NCI-H1436 treated with DMSO at 0.1 percent for 48 hours (cell line): ENCODE measurements around the gene LUC7L3.
A peak's percentile ranks its signal among the peaks of the same experiment; 100 is the strongest.
"Not testable (repeated sequence)": the region's sequence is repeated elsewhere in the genome, so short reads cannot be mapped to it uniquely, and the experiment has no call there.

Experiments
- DNase-seq: peaks from one replicate; lab custom pipeline; 2025; lab: John Stamatoyannopoulos, UW

Gene LUC7L3

DNA sequence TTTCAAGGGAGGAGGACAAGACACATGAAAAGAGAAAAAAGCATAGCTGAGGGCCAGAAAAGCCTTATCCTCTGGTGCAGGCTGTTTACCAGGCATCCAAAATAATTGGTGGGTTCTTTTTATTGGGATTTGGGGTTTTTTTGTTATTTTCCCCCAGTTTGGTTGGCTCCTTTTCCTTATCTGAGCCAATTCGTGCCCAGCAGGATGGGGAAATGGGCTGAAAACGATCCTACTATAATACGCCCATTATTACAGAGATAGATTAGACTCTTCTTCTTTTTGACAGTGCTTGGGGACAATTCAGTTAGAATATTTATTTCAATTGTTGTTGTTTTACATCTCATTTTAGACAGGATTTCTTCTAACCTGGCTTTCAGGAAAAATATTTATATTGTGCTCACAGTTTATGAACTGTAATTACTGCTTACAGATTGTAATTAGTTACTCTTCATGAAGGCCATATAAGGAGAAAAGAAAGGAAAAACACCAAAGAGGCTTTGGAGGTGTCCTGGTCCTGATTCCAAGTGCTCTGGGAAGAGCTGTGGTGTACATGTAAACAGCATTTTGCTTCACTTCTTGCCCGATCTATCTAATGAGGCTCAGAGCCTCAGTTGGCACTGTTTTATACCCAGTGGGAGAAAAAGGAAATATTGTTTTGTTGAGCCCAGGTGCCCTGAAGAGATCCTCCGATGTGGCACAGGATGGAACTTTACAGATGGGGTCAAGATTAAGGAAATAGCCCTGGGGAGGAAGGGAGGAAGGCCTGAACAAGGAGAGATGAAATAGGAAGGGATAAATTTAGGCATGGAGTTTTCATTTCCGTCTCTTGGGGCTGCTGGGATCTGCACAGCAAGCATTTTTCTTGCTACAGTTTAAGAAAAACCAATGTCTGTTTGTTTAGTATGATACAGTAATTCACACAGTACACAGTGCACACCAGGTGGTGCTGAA is 11.1 kb upstream of the LUC7L3 start:
- DNase-seq = peak; percentile 33

DNA sequence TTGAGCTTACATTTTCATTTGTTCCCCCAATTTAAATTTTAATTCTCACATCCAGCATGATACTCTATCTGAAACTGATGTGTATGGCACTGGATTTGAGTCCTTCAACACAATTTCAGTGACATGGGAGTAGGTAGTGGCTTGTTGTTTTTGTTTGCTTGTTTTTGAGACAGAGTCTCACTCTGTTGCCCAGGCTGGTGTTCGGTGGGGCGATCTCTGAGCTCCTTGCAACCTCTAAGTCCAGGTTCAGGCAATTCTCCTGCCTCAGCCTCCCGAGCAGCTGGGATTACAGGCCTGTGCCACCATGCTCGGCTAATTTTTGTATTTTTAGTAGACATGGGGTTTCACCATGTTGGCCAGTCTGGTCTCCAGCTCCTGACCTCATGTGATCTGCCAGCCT is 10.3 kb upstream of the LUC7L3 start:
- DNase-seq = not testable (repeated sequence)

DNA sequence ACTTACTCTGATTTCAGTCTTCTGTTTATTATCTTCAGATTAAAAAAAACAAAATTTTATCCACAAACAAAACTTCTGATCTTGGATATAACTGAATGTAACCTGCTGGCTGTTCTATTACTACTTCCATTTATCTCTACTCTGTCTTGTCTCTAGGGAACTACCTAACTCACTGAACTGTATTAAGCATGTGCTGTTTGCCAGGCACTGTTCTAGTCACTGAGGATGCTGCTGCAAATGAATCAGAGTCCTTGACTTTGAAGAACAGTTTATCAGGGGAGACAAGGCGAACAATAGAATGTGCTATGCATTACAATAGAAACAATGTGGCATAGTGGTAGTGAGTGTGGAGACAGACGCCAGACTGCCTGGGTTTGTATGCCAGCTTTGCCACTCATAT is 9.4 kb upstream of the LUC7L3 start:
- no peak for DNase-seq

DNA sequence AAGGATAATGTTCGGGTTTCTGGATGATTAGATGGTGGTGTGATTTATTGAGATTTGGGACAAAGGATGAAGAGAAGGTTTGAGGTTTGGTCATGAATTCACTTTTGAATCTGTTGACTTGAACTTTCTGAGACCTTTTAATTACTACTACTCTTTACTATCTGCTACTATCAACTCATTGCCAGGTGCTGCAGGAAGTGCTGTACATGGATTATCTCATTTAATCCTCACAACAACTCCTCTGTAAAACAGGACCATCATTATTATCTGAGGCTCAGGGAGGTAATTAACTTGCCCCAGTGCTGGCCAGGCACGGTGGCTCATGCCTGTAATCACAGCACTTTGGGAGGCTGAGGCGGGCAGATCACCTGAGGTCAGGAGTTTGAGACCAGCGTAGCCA is 8.8 kb upstream of the LUC7L3 start:
- no peak for DNase-seq

DNA sequence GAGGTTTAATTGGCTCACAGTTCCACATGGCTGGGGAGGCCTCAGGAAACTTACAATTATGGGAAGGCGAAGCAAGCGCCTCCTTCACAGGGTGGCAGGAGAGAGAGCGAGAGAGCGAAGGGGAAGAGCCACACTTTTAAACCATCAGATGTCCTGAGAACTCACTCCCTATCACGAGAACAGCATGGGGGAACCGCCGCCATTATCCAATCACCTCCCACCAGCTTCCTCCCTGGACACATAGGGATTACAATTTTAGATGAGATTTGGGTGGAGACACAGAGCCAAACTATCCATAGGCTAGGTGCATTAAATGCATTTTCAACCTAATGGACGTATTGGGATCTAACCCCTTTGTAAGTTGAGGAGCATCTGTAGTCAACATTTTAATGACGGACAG is 6.8 kb upstream of the LUC7L3 start:
- no peak for DNase-seq

DNA sequence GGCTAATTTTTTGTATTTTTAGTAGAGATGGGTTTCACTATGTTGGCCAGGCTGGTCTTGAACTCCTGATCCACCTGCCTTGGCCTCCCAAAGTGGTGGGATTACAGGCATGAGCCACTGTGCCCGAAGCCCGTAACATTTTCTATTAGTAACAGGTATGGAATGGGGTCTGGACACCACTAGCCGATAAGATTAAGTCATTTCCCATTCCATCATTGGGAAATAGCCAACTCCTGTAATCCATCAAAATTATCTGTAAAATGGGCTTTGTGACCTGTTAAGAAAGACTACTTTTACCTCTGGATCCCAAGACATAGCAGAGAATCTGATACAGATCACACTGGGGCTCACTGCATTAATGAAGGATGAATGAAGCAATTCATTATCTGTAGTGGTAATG is 3.9 kb upstream of the LUC7L3 start:
- no peak for DNase-seq

DNA sequence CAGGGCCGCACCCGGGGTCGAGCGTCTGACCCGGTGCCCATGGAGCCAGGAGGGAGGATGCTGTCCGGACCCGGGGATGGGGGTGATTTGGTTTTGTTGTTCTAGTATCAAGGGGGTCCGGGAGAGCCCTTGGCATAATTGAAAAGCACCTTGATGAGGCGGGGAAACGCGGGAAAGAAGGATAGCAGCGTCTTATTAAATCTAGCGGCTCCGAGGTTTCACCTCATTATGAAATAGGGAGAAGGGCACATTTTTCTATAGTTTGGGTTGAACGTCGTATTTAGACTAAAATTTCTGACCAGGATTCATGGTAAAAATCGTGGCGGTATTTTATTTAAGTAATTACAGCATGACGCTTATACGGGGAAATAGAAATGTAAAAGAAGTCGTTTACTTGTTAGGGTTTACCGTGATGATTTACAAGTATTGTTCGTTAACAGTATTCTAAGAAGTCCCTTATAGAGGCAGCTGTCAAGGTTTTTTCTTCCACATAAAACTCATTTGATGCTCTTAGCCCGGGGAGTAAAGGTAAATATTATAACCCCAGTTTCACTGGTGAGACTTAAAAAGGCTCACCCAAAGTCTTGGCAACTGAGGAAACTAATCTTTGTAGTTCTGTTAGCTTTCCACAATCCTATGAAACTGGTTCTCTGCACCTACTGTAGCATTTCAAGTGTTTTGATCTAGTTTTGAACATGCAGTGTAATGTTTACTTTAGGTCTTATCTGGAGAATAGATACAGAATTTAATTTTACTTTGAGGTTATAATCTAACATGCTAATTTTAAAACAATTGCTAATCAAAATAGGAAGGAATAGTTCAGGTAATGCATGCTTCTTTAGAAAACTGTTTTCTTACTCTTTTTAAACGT is 756 bp downstream of the LUC7L3 start:
- no peak for DNase-seq

DNA sequence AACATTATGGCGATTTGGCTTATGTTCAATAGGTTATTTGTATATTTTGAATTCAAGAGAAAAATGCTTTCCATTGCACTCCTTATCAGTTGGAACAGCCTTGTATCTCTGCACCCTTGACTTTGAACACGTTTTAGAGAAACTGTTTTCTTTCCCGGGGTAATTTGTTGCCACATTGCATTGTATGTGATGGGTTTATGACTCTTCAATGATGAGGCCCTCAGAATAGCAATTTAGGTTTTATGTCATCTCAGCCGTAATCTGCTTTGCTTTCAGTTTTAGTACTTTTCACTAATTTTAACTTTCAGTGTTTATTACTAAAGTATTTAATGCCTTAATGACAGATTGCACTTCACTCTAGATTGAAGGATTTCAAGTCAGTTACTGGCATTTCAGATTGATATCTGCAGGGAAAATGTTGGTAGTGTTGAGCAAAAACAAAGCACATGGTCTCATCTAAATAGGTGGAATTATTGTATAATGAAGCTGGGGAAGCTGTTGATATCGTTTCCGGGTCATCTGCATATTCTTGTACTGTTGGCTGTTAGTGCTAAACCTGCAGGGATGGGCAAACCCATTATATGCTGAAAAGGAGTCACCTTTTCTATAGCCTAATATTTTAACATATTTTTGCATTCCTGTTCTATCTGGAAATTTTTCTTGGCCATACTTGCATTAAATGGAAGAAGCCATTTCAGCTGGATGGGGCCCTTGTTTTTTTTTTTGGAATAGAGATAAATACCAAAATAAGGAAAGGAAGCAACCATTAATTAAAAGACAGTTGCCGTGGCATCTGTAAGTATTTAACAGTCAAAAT is 2.0 kb downstream of the LUC7L3 start:
- no peak for DNase-seq

DNA sequence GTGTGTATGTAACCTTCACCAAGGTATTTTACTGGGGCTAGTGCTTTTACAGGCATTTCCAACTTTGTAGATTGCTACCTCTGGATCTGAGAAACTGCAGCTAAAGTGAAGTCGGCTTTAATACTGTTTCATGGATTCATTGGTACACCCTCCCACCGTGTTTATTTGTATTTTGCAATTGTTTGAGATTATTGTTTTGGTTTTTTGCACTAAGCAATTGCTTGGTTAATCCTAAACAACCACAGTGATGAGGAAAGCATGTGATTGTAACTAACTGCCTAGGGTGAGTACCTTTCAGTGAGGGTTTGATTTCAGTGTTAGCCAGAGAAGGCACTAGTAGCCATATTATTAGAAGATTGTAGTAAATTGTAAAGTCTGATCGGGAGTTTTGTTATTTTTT is 3.3 kb downstream of the LUC7L3 start:
- DNase-seq = no peak

DNA sequence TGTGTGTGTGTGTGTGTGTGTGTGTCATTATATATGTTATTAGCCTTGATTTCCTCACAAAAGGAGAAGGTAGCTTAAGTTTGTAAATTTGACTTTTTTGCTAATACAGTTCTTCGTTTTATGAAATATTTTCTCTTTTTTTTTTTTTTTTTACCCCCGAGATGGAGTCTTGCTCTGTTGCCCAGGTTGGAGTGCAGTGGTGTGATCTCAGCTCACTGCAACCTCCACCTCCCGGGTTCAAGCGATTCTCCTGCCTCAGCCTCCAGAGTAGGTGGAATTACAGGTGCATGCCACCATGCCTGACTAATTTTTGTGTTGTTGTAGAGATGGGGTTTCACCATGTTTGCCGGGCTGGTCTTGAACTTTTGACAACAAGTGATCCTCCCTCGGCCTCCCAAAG is 5.2 kb downstream of the LUC7L3 start:
- not testable (repeated sequence) for DNase-seq

DNA sequence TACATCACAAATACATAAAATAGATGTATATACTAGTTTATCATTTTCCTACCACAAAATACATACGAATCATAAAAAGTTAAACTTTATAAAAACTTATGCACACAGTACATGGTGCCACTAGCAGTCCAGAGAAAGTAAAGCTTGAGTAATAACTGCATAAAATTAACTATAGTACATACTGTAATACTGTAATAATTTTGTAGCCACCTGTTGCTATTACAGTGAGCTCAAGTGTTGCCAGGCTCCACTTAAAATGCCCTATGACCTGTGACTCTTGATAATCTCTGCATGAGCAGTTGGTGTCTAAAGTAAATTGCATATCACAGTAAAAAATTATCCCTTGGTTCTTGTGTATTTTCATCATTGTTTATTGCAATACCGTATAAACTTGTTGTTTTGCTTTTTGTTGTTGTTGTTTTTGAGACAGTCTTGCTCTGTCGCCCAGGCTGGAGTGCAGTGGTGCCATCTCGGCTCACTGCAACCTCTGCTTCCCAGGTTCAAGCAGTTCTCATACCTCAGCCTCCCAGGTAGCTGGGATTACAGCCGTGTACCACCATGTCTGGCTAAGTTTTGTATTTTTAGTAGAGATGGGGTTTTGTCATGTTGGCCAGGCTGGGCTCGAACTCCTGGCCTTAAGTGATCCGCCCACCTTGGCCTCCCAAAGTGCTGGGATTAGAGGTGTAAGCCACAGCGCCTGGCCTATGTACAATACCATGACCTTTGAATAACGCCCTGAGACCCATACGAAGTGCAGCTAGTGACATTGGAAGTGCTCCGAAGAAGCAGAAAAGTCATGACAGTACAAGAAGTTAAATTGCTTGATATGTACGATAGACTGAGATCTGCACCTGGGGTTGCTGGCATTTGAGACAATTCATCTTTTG is 6.6 kb downstream of the LUC7L3 start:
- no peak for DNase-seq

DNA sequence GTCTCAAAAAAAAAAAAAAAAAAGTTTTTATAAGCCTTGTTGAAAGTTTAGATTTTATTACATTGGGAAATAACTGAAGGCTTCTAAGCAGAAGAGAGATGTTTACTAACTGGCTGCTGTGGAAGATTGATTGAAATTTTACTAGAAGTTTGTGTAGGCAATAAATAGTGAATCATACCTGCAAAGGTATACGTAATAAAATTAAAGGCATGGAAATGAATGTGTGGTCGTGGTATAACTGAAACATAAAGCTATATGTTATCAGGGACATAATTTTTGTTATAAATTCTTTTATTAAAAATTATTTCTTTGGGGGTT is 8.7 kb downstream of the LUC7L3 start:
- no peak for DNase-seq

DNA sequence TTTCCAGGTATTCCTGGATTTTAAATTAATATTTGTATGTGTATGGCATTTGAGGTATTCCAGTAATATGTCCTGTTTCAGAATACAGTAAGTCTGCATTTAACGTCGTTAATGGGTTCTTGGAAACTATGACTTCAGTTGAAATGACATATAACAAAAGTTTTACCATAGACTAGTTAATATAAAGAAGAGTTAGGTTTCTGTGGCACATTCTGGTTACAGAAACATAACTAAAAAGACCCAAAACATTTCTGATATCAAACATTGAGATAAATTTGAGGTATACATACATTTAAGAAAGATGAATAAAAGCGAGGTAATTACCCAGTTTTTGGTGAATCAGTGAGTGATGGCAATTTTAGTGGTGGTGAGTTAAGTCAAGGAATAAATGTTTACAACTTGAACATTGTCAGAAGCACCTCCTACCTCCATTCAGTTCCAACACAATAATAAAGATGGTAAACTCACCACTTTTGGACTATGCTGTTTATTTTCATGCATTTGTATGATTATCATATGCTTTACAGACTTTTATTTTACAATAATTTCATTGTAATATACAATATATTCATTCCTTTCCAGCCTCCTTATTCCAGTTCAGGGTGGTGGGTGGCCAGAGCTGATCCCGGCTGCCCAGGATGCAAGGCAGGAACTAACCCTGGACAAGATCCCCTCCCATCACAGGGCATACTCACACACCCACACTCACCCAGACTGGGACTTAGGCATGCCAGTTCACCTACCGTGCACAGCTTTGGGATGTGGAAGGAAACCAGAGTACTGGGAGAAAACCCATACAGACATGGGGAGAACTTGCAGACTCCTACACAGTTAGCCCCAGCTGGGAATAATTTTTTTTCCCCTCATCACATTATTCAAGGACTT is 9.7 kb downstream of the LUC7L3 start:
- no peak for DNase-seq

DNA sequence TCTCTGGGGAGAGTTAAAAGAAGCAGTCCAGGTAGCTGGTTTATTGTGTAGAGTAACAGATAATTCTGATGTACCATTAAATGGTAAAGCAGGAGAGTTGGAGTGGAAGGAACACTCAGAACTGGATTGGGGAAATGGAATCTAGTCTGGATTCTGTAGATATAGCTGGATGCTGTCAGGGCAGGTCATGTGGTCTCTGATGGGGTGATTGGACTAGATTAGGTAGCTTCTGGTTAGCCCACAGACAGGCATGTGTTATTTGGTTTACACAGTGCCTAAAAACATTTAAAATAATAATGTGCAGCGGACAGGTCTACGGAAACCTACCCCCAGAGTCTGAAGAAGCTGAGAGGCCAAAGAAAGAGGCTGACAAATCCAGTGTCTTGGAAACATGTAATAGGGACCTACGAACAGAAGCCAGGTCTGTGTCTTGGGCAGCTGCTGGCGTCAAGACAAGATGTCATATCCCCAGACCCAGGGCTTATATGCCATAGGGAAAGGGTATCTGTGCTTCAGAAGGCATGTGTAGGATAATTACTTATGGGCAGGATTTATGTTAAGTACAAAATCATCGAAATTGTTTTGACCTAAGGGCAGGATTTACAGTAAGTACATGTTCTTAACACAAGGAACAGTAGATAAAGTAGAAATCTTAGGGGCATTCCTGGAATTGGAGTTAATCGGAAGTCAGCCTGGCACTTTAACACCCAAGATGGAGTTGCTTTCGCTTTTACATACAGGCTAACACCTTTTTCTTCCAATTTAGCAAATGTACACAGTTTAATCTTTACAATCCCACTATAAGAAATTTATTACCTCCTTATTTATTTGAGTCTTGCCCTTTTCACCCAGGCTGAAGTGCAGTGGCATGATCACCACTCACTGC is 12.4 kb downstream of the LUC7L3 start:
- no peak for DNase-seq

DNA sequence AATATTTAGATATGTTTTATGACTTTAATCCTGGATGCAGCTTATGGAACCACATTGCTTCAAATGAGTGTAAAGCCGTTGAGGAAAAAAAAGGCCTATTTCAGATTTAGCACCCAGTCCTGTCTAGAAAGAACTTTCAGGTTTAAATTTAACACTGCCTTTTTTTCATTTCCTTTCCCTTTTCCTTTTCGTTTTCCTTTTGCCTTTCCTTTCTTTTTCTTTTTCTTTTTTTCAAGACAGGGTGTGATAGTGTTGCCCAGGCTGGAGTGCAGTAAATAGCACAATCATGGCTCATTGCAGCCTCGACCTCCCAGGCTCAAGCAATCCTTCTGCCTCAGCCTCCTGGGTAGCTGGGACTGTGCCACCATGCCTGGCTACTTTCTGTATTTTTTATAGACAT is 15.9 kb downstream of the LUC7L3 start:
- DNase-seq = no peak

DNA sequence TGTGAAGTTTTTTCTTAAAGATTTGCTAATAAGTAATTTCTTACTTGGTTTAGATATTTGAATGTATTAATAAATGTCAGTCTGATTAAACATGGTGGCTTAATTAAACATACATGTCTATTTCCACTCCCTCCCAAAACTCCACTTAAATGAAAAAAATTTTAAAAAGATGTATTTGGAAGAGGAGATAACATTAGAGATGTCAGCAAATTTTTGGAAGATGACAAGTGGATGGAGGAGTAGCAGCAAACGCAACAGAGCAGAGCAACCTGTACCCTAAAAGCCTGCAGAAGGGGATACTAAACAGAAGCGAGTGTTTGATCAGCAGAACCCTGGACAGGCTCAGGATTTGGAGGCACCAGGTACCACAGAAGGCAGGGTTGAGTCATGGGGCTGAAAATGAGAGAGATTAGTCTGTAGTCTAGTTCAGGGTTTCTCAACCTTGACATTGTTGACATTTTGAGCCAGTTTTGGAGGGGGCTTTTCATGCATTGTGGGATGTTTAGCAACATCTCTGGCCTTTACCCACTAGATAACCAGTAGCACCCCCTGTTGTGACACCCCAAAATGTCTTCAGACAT is 17.8 kb downstream of the LUC7L3 start:
- DNase-seq = no peak

DNA sequence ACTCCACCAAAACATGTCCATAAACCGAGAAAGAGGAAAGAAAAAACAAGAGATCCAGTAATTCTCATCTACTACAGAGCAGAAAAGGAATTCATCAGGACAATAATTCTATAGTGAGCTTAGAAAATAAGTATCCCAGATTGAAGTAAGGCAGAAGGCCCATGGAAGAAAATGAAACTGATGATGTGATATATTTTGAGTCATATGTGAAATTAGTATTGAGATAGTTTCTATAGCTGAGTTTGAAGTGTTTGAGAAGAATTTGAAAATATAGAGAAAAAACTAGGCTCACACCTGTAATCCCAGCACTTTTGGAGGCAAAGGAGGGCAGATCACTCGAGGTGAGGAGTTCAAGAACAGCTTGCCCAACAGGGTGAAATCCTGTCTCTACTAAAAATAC is 19.7 kb downstream of the LUC7L3 start:
- DNase-seq = no peak

DNA sequence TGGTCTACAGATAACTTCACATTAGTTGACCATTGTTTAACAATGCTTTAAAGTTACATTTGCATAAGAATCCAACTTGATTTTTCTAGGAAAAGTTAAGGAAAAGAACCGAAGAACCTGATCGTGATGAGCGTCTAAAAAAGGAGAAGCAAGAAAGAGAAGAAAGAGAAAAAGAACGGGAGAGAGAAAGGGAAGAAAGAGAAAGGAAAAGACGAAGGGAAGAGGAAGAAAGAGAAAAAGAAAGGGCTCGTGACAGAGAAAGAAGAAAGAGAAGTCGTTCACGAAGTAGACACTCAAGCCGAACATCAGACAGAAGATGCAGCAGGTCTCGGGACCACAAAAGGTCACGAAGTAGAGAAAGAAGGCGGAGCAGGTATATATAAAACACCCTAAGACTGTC is 26.2 kb downstream of the LUC7L3 start:
- no peak for DNase-seq

DNA sequence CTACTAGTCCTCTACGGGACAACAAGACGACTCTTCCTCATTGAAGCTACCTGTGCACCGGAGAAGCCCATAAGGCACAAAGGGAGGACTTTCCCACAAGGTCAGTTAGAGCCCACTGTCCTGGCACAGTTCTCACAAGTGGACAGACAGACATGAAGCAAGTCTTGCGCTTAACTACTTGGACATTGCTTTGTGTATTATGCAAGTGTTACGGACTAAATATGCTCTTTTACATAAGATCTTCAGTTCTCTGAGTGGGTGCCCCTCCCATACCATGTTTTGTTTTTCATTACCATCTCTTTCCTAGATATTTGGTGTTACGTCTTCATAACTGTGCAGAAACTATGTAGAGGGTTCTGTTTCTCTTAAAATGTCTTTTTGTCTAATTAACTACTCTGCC is 29.8 kb downstream of the LUC7L3 start:
- no peak for DNase-seq
